ENCODE data around the gene FSCN2. TPM values are rescaled to one million over a fixed set of nuclear protein-coding genes. Genes with fewer than 3 reads are reported as not detected.

FSCN2 gene
- total and polyA plus RNA-seq, 2 of the 4 experiments (the other 2 are of a cell fraction): 0.18 to 0.84 TPM

- H3K27ac ChIP-seq (ENCODE audit: insufficient read depth, low read length): no peak overlapping the region
- H2AK9ac ChIP-seq (replicated peaks; ENCODE audit: low read depth, low read length, poor library complexity): no peak overlapping the region
- no peaks in the 10 kb centered on the region for H4K20me1 ChIP-seq (ENCODE audit: insufficient read depth, low read length)
- no peak overlapping the region for H4K5ac ChIP-seq (ENCODE audit: low read depth, low read length)
- DNase-seq (no peak), ATAC-seq (ENCODE audit: low read depth) (no peak)
- 0 out of 3 replicates have a peak overlapping the region, but pooled peaks have one; percentile 43 for H2BK15ac ChIP-seq (ENCODE audit: low read depth, low read length)
- peak overlapping the region in 1 of 2 experiments; percentile 45; a peak in 1 of 4 replicates for H4K8ac ChIP-seq (ENCODE audit: low read depth in 2 of 2, low read length in 2 of 2)
- peak overlapping the region; percentile 46; the same call in 1 of the 2 replicates for H2AK5ac ChIP-seq (ENCODE audit: low read depth, low read length)
- dilution Hi-C loops (cut with HindIII; ENCODE audit: low sequenced_read_pairs, unreplicated experiment) (no loop called here), intact Hi-C loops (cut with micrococcal nuclease) (no loop called here), in situ Hi-C loops (cut with MboI; ENCODE audit: low sequenced_read_pairs) (loop anchor here (5.0 kb wide), 2 partner anchors 72 to 222 kb away; no protein-coding TSS in a partner anchor)
- H3K4me1 ChIP-seq (ENCODE audit: control insufficient read depth, insufficient read depth, low read length): peaks cover 10% of the 10 kb centered on the region
- H3K14ac ChIP-seq (replicated peaks; ENCODE audit: low read depth, low read length): no peak overlapping the region; the same call in 1 of the 2 replicates
- 0 out of 2 replicates have a peak overlapping the region, but pooled peaks have one; percentile 27 for H2BK20ac ChIP-seq (ENCODE audit: low read depth, low read length)
- CTCF ChIA-PET: no interaction called here
- peak overlapping the region; percentile 24 for H2AFZ ChIP-seq (replicated peaks; ENCODE audit: low read length, poor library complexity)
- H3K4me3 ChIP-seq (ENCODE audit: insufficient read depth, low read depth, low read length): no peak overlapping the region
- no peak overlapping the region for H3K4me2 ChIP-seq (ENCODE audit: low read depth, low read length)
- H3K9me3 ChIP-seq (ENCODE audit: control insufficient read depth, insufficient read depth, low read length): peaks cover 3% of the 10 kb centered on the region
- H3K56ac ChIP-seq (ENCODE audit: extremely low read depth, insufficient read depth, low read length): no peak overlapping the region
- H3K9me1 ChIP-seq (ENCODE audit: insufficient read depth, low read length): peaks cover 3% of the 10 kb centered on the region; the same call in 1 of the 2 replicates
- H3K23ac ChIP-seq (ENCODE audit: low read depth, low read length): no peak overlapping the region; the same call in 1 of the 2 replicates
- no peak overlapping the region for H2BK120ac ChIP-seq (ENCODE audit: low read depth, low read length)
- POLR2A ChIA-PET (ENCODE audit: unreplicated experiment): no interaction called here
- no peaks in the 10 kb centered on the region for H3K79me1 ChIP-seq (ENCODE audit: low read depth in 1 of 2, low read length in 2 of 2)
- H3K27me3 ChIP-seq (ENCODE audit: control insufficient read depth, insufficient read depth, low read length): no peaks in the 10 kb centered on the region; the same call in 1 of the 2 replicates
- H3K9ac ChIP-seq (ENCODE audit: low read depth, low read length): no peak overlapping the region
- no peak overlapping the region; the same call in 1 of the 2 replicates for H4K91ac ChIP-seq (ENCODE audit: insufficient read depth, low read depth, low read length)
- no peak overlapping the region for H2BK5ac ChIP-seq (ENCODE audit: low read depth, low read length, poor library complexity, severe bottlenecking)
- peak overlapping the region; percentile 24; the same call in 1 of the 2 replicates for H3K4ac ChIP-seq (ENCODE audit: low read depth, low read length)
- no peak overlapping the region for H3K18ac ChIP-seq (ENCODE audit: low read depth, low read length)
- 83% methylated on average over 7 of the region's 20 CpGs; no CpG with 5 or more reads in 1 of the 2 experiments for WGBS, 2 experiments (ENCODE audit: extremely low coverage in 2 of 2, insufficient read length in 1 of 2)
- BruUV-seq (replicated peaks): no TSS peak
- no peaks in the 10 kb centered on the region for H3K36me3 ChIP-seq (ENCODE audit: control insufficient read depth, insufficient read depth, low read length)
- TF ChIP-seq FOS (IDR thresholded peaks at IDR 0.05; ENCODE audit: low read depth, low read length) (no peak), MAZ (IDR thresholded peaks at IDR 0.05; ENCODE audit: borderline replicate concordance, low read depth, low read length) (no peak), RFX5 (IDR thresholded peaks at IDR 0.05; ENCODE audit: low read depth, low read length) (no peak), BHLHE40 (IDR thresholded peaks at IDR 0.05; ENCODE audit: low read depth, low read length) (no peak), USF2 (IDR thresholded peaks at IDR 0.05; ENCODE audit: low read depth, low read length) (no peak), CTCF (conservative IDR thresholded peaks at IDR 0.05; ENCODE audit: low read depth, low read length) (no peak), POLR2A (IDR thresholded peaks at IDR 0.05; ENCODE audit: low read depth, low read length) (no peak), MAFK (IDR thresholded peaks at IDR 0.05; ENCODE audit: low read depth, low read length) (no peak), RAD21 (IDR thresholded peaks at IDR 0.05; ENCODE audit: low read length) (no peak), RCOR1 (IDR thresholded peaks at IDR 0.05; ENCODE audit: insufficient replicate concordance, low read length) (no peak), SMC3 (IDR thresholded peaks at IDR 0.05; ENCODE audit: low read depth, low read length) (no peak), NFE2L2 (IDR thresholded peaks at IDR 0.05; ENCODE audit: low read depth, low read length) (no peak), ELK1 (IDR thresholded peaks at IDR 0.05; ENCODE audit: borderline replicate concordance, low read depth, low read length) (no peak)
These were observed 48.8 kb upstream of the FSCN2 start for GRCh38 chr17:81479175-81480071.

Data from IMR-90 (cell line).